Heart right ventricle (tissue), 16 donors: Measurements from ENCODE around the gene SGIP1. TPM values are rescaled to one million over a fixed set of nuclear protein-coding genes. Genes with fewer than 3 reads are reported as not detected.
A peak's percentile ranks its signal among the peaks of the same experiment; 100 is the strongest.

Experiments
- ATAC-seq, 8 donors: fragments of 200-7000 bp; cut with Tn5 transposase; one replicate each; pipeline ENCODE4 v1.9.1; 2020; ENCODE audit warnings: mild to moderate bottlenecking in 8 of 8, moderate library complexity in 8 of 8, moderate number of reproducible peaks in 1 of 8
- DNase-seq, 2 donors: peaks; one replicate each; pipeline ENCODE4 v3.0.0-alpha.2; 2020
- H3K27ac ChIP-seq, 10 donors: fragments of 200-600 bp; sonication (generic) in 2 of 10; one replicate each; pipeline versions ENCODE4 v1.5.0 to v1.8.0; 2020 to 2022; ENCODE audit warnings: mild to moderate bottlenecking in 3 of 10
- H3K27me3 ChIP-seq, 7 donors: fragments of 200-600 bp; one replicate each; pipeline ENCODE4 v1.8.0; 2021 to 2022; ENCODE audit warnings: mild to moderate bottlenecking in 2 of 7
- H3K36me3 ChIP-seq, 9 donors: fragments of 200-600 bp; sonication (generic) in 1 of 9; one replicate each; pipeline versions ENCODE4 v1.5.0 to v1.8.0; 2020 to 2022; ENCODE audit warnings: mild to moderate bottlenecking in 2 of 9
- H3K4me1 ChIP-seq, 9 donors: fragments of 200-600 bp; sonication (generic) in 1 of 9; one replicate each; pipeline versions ENCODE4 v1.5.0 to v1.8.0; 2020 to 2022; ENCODE audit warnings: mild to moderate bottlenecking in 4 of 9
- H3K4me3 ChIP-seq, 10 donors: fragments of 200-600 bp; sonication (generic) in 2 of 10; one replicate each; pipeline versions ENCODE4 v1.5.0 to v1.8.0; 2020 to 2022; ENCODE audit warnings: mild to moderate bottlenecking in 7 of 10, moderate library complexity in 2 of 10
- H3K9me3 ChIP-seq, 11 donors: fragments of 200-600 bp in 10 of 11; sonication (generic) in 2 of 11; one replicate each; pipeline versions ENCODE4 v1.5.0 to v1.8.0; 2013 to 2022; ENCODE audit warnings: mild to moderate bottlenecking in 2 of 11, control low read depth in 1 of 11, moderate library complexity in 1 of 11
- CTCF ChIP-seq, 9 donors: fragments of 200-600 bp; sonication (generic) in 2 of 9; IDR thresholded peaks; one replicate each; pipeline versions ENCODE4 v1.5.0 to v1.8.0; 2021 to 2022; ENCODE audit warnings: antibody characterized with exemption in 9 of 9, mild to moderate bottlenecking in 5 of 9, moderate library complexity in 1 of 9
- WGBS, 2 donors: extraction: QIAGEN DNeasy Blood & Tissue Kit; methylation state at CpG; one replicate each; pipeline ENCODE4 v1.1.7; 2013; ENCODE audit warnings: inconsistent platforms in 1 of 2; 5-methylcytosine and 5-hydroxymethylcytosine counted together
- intact Hi-C, 10 donors: fragments of 100-400 bp; cut with DNase I; formaldehyde crosslinking; loops; one replicate each; pipeline versions ENCODE4 v1.11.1 to v1.14.2; 2022
- polyA plus RNA-seq, 2 donors: library from polyadenylated mRNA; stranded (reverse); fragments of 200-250 nt; gene quantifications; one replicate each; pipeline ENCODE4 v1.2.3, GENCODE V29; 2013
- total RNA-seq, 10 donors: library from RNA; stranded (reverse); fragmentation: NEBNext Ultra II Directional in 3 of 10; extraction: Animal tissue kit (Norgen Biotek cat#: 25700) in 3 of 10; gene quantifications; one replicate each; pipeline versions ENCODE4 v1.2.1 to v1.2.4, GENCODE V29; 2021 to 2023
- donor health status: Arrhythmogenic right ventricular cardiomyopathy.
- donor health status: ischemic (EF 13 %, LVEDD 7.1; RV severe dilation, severe dysfunction).
- donor health status: healthy with polysubstance abuse.
- donor health status: DM: no; HTN: yes; CAD: no.
- donor health status: DM: no; HTN: no; CAD: no.
- donor health status: ischemic (EF 25% LVEDD 6.9; RV normal size, moderate dysfunction).
- donor health status: ischemic (EF 25% LVEDD 5.7; RV mildly dilated, moderate dysfunction).
- donor health status: healthy.
- donor health status: DM: yes; HTN: yes; CAD: no.
- donor health status: Ischemic cardiomyopathy.
- donor health status: ischemic (EF 35%, LVEDD 5.7; RV mildly dilated, moderate dysfunction).
- donor health status: nonischemic (EF 11% LVEDD 7.7; RV severe dilation, severe dysfunction).
- donor health status: DM: yes; HTN: yes; CAD: no.
- donor health status: PGD.
- donor health status: ischemic (EF 29% LVEDD 5.4; RV normal size, mild dysfunction).
- donor health status: nonischemic (EF 23%, LVEDD 6.1; RV moderate dilation, normal function).

Gene SGIP1
- total and polyA plus RNA-seq, 12 donors: 1.6 to 19.6 (median 4.9) TPM

GRCh38 chr1:66628926-66629325, 95.0 kb downstream of the SGIP1 start:
- no peak overlapping the region for H3K27ac ChIP-seq
- 93% methylated on average over 1 of the region's 1 CpG for WGBS, 2 donors
- ATAC-seq (no peak), DNase-seq (no peak)
- H3K36me3 ChIP-seq: peaks cover 0 to 6% (median 0%) of the 10 kb centered on the region in 9 donors
- H3K4me3 ChIP-seq: no peak overlapping the region
- peaks cover 0 to 12% (median 3%) of the 10 kb centered on the region in 9 donors for H3K4me1 ChIP-seq
- H3K9me3 ChIP-seq: no peaks in the 10 kb centered on the region
- intact Hi-C loops: no loop called here
- no peak for TF ChIP-seq CTCF (IDR thresholded peaks at IDR 0.05)
- no peaks in the 10 kb centered on the region for H3K27me3 ChIP-seq

- Histone ChIP-seq H3K36me3 (no peaks in the 10 kb centered on the region), H3K4me3 (no peak overlapping the region), H3K9me3 (no peaks in the 10 kb centered on the region), H3K27ac (peak overlapping the region in 1 of 10 donors; percentile 42), H3K27me3 (no peaks in the 10 kb centered on the region), H3K4me1 (no peaks in the 10 kb centered on the region)
- intact Hi-C loops: no loop called here
- no peak for TF ChIP-seq CTCF (IDR thresholded peaks at IDR 0.05)
- no peak for ATAC-seq
- 74 to 82% methylated on average over 1 of the region's 1 CpG for WGBS, 2 donors
- no peak for DNase-seq
Observed at GRCh38 chr1:66633159-66633558, 99.2 kb downstream of the SGIP1 start.

- ATAC-seq: no peak
- intact Hi-C loops: no loop called here
- H3K4me1 ChIP-seq: no peaks in the 10 kb centered on the region
- 43 to 49% methylated on average over 1 of the region's 1 CpG for WGBS, 2 donors
- no peaks in the 10 kb centered on the region for H3K9me3 ChIP-seq
- no peaks in the 10 kb centered on the region for H3K36me3 ChIP-seq
- H3K27me3 ChIP-seq: no peaks in the 10 kb centered on the region
- H3K27ac ChIP-seq: no peak overlapping the region
- no peak for TF ChIP-seq CTCF (IDR thresholded peaks at IDR 0.05)
- no peak for DNase-seq
- no peak overlapping the region for H3K4me3 ChIP-seq
Observed at GRCh38 chr1:66637146-66637545, 103.2 kb downstream of the SGIP1 start.

- 92 to 93% methylated on average over 4 of the region's 4 CpGs for WGBS, 2 donors
- Histone ChIP-seq H3K4me1 (no peaks in the 10 kb centered on the region), H3K4me3 (no peak overlapping the region), H3K9me3 (no peaks in the 10 kb centered on the region), H3K27ac (no peak overlapping the region), H3K27me3 (no peaks in the 10 kb centered on the region), H3K36me3 (peaks cover 0 to 33% (median 0%) of the 10 kb centered on the region in 9 donors)
- DNase-seq: no peak
- intact Hi-C loops: no loop called here
- TF ChIP-seq CTCF (IDR thresholded peaks at IDR 0.05): no peak
- no peak for ATAC-seq
Observed at GRCh38 chr1:66641891-66642473, 108.0 kb downstream of the SGIP1 start.
